HepG2 (cell line): ENCODE measurements around the gene C12orf60. TPM values are rescaled to one million over a fixed set of nuclear protein-coding genes. Genes with fewer than 3 reads are reported as not detected.
A peak's percentile ranks its signal among the peaks of the same experiment; 100 is the strongest.

Experiments
- ATAC-seq: fragments of 200-7000 bp; cut with Tn5 transposase; 3 replicates; pipeline ENCODE4 v1.9.1; 2020; ENCODE audit warnings: mild to moderate bottlenecking, moderate library complexity
- BruUV-seq: library from RNA; stranded (reverse); fragments of 400-500 nt; replicated peaks from 2 replicates; lab custom pipeline; 2021; lab: Mats Ljungman, UMichigan
- CTCF ChIA-PET: fragments of 300-600 bp; formaldehyde crosslinking; extraction: SDS; loops from one replicate; lab custom pipeline; 2021; ENCODE audit warnings: low total read pairs, inconsistent platforms, low intra/inter-chr PET ratio; lab: Yijun Ruan, JAX
- POLR2A ChIA-PET: fragments of 350-600 bp; sonication (Branson Sonifier 250); formaldehyde crosslinking; loops from one replicate; lab custom pipeline; 2020; ENCODE audit warnings: antibody characterized with exemption, inconsistent platforms; lab: Yijun Ruan, JAX
- DNase-seq: peaks from one replicate; pipeline ENCODE4 v3.0.0-alpha.2; 2015; ENCODE audit warnings: low spot score
- FAIRE-seq: peaks from 3 replicates; lab custom pipeline; 2011; peaks lifted over from hg19 to GRCh38; lab: Jason Lieb, UNC
- H2AFZ ChIP-seq: one replicate; pipeline ENCODE4 v1.6.1; 2011; ENCODE audit warnings: low read length, inconsistent platforms
- H3K27ac ChIP-seq: fragments of 300-600 bp; 3 replicates; pipeline ENCODE4 v1.8.0; 2011; ENCODE audit warnings: mixed run types, mild to moderate bottlenecking, mixed read lengths, low read length, inconsistent platforms; ENCODE audit not compliant: insufficient read depth; ENCODE audit errors: extremely low read length
- H3K27me3 ChIP-seq, 2 experiments: fragments of 200-600 bp in 1 of 2; 2 replicates in 1 of 2; 3 replicates in 1 of 2; pipeline versions ENCODE4 v1.6.0 to v1.8.0; 2011; ENCODE audit warnings: low read length in 2 of 2, mild to moderate bottlenecking in 2 of 2, moderate library complexity in 2 of 2, inconsistent platforms in 1 of 2; ENCODE audit not compliant: insufficient read depth in 2 of 2, control insufficient read depth in 1 of 2
- H3K36me3 ChIP-seq, 2 experiments: fragments of 200-600 bp in 1 of 2; replicated peaks in 1 of 2; 2 replicates in 1 of 2; 3 replicates in 1 of 2; pipeline versions ENCODE4 v1.5.1 to v1.8.0; 2011; ENCODE audit warnings: low read length in 2 of 2, inconsistent platforms in 1 of 2; ENCODE audit not compliant: insufficient read depth in 2 of 2, control insufficient read depth in 1 of 2
- H3K4me1 ChIP-seq: 2 replicates; pipeline ENCODE4 v1.5.1; 2012; ENCODE audit warnings: low read length, inconsistent platforms; ENCODE audit not compliant: insufficient read depth
- H3K4me2 ChIP-seq: 2 replicates; pipeline ENCODE4 v1.6.0; 2011; ENCODE audit warnings: low read depth, low read length, inconsistent platforms
- H3K4me3 ChIP-seq, 3 experiments: fragments of 200-600 bp in 1 of 3; sonication (generic), shearing (Covaris generic) in 1 of 3; replicated peaks in 1 of 3; 2 replicates each; pipeline ENCODE4 v1.5.1; 2011 to 2016; ENCODE audit warnings: low read length in 3 of 3, inconsistent platforms in 2 of 3, low read depth in 2 of 3, mild to moderate bottlenecking in 2 of 3, control low read depth in 1 of 3, mixed read lengths in 1 of 3; ENCODE audit not compliant: insufficient read depth in 1 of 3
- H3K79me2 ChIP-seq: one replicate; pipeline ENCODE4 v1.6.1; 2011; ENCODE audit warnings: low read length, inconsistent platforms; ENCODE audit not compliant: insufficient read depth
- H3K9ac ChIP-seq: 2 replicates; pipeline ENCODE4 v1.6.0; 2011; ENCODE audit warnings: mild to moderate bottlenecking, low read depth, low read length, inconsistent platforms; ENCODE audit not compliant: insufficient read depth
- H3K9me3 ChIP-seq: 2 replicates; pipeline ENCODE4 v1.5.1; 2012; ENCODE audit warnings: mild to moderate bottlenecking, low read length
- H4K20me1 ChIP-seq: 2 replicates; pipeline ENCODE4 v1.6.0; 2011; ENCODE audit warnings: inconsistent platforms, mild to moderate bottlenecking, low read length, moderate library complexity; ENCODE audit not compliant: insufficient read depth
- ATF7 ChIP-seq, 2 experiments: fragments of 450-650 bp in 1 of 2; sonication (generic) in 1 of 2; formaldehyde crosslinking in 1 of 2; IDR thresholded peaks; 2 replicates each; pipeline versions ENCODE4 v1.4.0 to v1.6.1; 2016 to 2020; ENCODE audit warnings: antibody characterized with exemption in 1 of 2, mild to moderate bottlenecking in 1 of 2, missing genetic modification reagents in 1 of 2
- ZFP82 ChIP-seq: sonication (generic); formaldehyde crosslinking; IDR thresholded peaks from 2 replicates; pipeline ENCODE4 v1.5.1; 2020; ENCODE audit warnings: mild to moderate bottlenecking, missing genetic modification reagents, borderline replicate concordance
- ZSCAN29 ChIP-seq: sonication (generic); formaldehyde crosslinking; conservative IDR thresholded peaks from 2 replicates; pipeline ENCODE4 v1.4.0; 2020; ENCODE audit warnings: mild to moderate bottlenecking, missing genetic modification reagents
- WGBS: methylation state at CpG from one replicate; pipeline ENCODE4 v1.1.6; 2017; ENCODE audit warnings: low lambda C conversion rate; 5-methylcytosine and 5-hydroxymethylcytosine counted together
- in situ Hi-C: cut with HindIII; loops from 2 replicates; pipeline ENCODE4 v1.10.0; 2017; ENCODE audit warnings: low pct_unique_long_range_greater_than_20kb; ENCODE audit not compliant: extremely low pct_ligation_motif_present
- intact Hi-C: fragments of 100-400 bp; cut with micrococcal nuclease; formaldehyde crosslinking; loops from one replicate; pipeline ENCODE4 v1.10.0; 2022; ENCODE audit not compliant: unreplicated experiment
- polyA plus RNA-seq, 8 experiments: library from polyadenylated mRNA; depleted of rRNA in 3 of 8; stranded (reverse) in 7 of 8; unstranded in 1 of 8; fragments of >200 nt; fragmentation: Illumina TruSeq in 4 of 8; extraction: Trizol in 4 of 8; gene quantifications; 2 replicates each; pipeline versions ENCODE4 v1.2.1 to v1.2.3, GENCODE V29; 2011 to 2016; ENCODE audit warnings: low read depth in 4 of 8, missing spikeins in 1 of 8, mixed read lengths in 1 of 8; ENCODE audit not compliant: insufficient read depth in 1 of 8
- total RNA-seq, 5 experiments: library from RNA; depleted of rRNA; stranded (reverse); fragments of >200 nt; fragmentation: Illumina TruSeq; extraction: Trizol; gene quantifications; 2 replicates each; pipeline ENCODE4 v1.2.3, GENCODE V29; 2016; ENCODE audit warnings: low read depth in 1 of 5
- TF ChIP-seq, protein P1 (sequence below): IDR thresholded peaks from 2 replicates; pipeline ENCODE4 v1.6.1; 2016; ENCODE audit warnings: low read depth, missing genetic modification reagents, missing compliant biosample characterization

Gene C12orf60
- total and polyA plus RNA-seq, 2 of the 13 experiments (the other 11 are each of a cell fraction or from before 2014, with no cell fraction given): 0.55 to 1.4 TPM

DNA sequence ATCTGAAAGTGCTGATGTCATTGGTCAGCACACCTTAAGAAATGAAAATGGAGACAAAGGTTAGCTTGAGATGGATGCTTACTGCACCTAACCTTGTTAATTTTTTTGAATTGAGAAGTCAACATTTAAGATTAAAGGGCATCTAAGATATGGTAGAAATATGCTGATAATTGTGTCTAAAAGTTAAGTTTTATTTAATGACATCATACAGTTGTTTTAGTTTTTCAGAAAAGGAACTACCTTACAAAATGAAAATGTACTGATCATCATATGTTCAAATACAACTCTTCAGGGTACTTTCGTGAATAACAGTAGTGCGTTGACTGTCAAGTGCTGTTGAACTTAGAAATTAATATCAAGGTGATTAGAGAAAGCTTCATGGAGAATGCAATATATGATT is 8.0 kb downstream of the C12orf60 start:
- no peak for FAIRE-seq
- no peak overlapping the region for H3K9ac ChIP-seq
- no peak overlapping the region for H3K4me2 ChIP-seq
- no peaks in the 10 kb centered on the region for H4K20me1 ChIP-seq
- no peak overlapping the region for H3K27ac ChIP-seq
- no peak for ATAC-seq
- no peaks in the 10 kb centered on the region for H3K9me3 ChIP-seq
- H3K79me2 ChIP-seq: no peaks in the 10 kb centered on the region
- no peak for DNase-seq
- POLR2A ChIA-PET: no interaction called here
- TF ChIP-seq ZSCAN29 (no peak), ATF7 (IDR thresholded peaks at IDR 0.05) (peak; percentile 65), ATF7 (CRISPR knock-in tag; IDR thresholded peaks at IDR 0.05) (no peak)
- TF ChIP-seq, all 625 proteins: peak for 1
- H3K4me3 ChIP-seq: no peak overlapping the region
- intact Hi-C loops: loop anchor here (1.0 to 5.0 kb wide), 3 partner anchors 34 to 185 kb away; no protein-coding TSS in a partner anchor
- no peaks in the 10 kb centered on the region for H3K36me3 ChIP-seq
- BruUV-seq: no TSS peak
- no peak overlapping the region for H2AFZ ChIP-seq
- H3K4me1 ChIP-seq: peaks cover 10% of the 10 kb centered on the region
- 88% methylated on average over 2 of the region's 2 CpGs for whole genome bisulfite sequencing
- CTCF ChIA-PET: interaction anchor here (1.5 to 2.1 kb wide), 3 partner anchors 33 to 410 kb away, joined by 6 to 23 read pairs (median 7); partner anchors contain the start of gene RERG
- in situ Hi-C loops: loop anchor here (5.0 kb wide), 1 partner anchor 186 kb away; no protein-coding TSS in a partner anchor
- no peaks in the 10 kb centered on the region for H3K27me3 ChIP-seq

GRCh38 chr12:14814014-14814413 is 10.5 kb downstream of the C12orf60 start, which contains the start of gene SMCO3:
Gene SMCO3 (minus strand): TSS chr12:14814182. CDS start chr12:14806680, 7,502 bp downstream.
- in situ Hi-C loops (loop anchor here (5.0 kb wide), 1 partner anchor 183 kb away; no protein-coding TSS in a partner anchor), intact Hi-C loops (loop anchor here (5.0 kb wide), 1 partner anchor 92 kb away; no protein-coding TSS in a partner anchor)
- CTCF ChIA-PET: no interaction called here

More at GRCh38 chr12:14814014-14814413, 10.5 kb downstream of the C12orf60 start, which contains the start of gene SMCO3:
- ATAC-seq (no peak), DNase-seq (no peak), FAIRE-seq (no peak)
- Histone ChIP-seq H2AFZ (no peak within 1 kb of the TSS), H3K9me3 (no peaks in the 10 kb centered on the region), H3K79me2 (no peaks in the 10 kb centered on the region), H4K20me1 (no peaks in the 10 kb centered on the region), H3K27ac (no peak within 1 kb of the TSS), H3K4me2 (no peak within 1 kb of the TSS), H3K4me3 (no peak within 1 kb of the TSS), H3K9ac (no peak within 1 kb of the TSS), H3K4me1 (peaks cover 2% of the 10 kb centered on the region), H3K36me3 (no peaks in the 10 kb centered on the region), H3K27me3 (no peaks in the 10 kb centered on the region)
- no TSS peak for BruUV-seq
- TF ChIP-seq, protein P1, sequence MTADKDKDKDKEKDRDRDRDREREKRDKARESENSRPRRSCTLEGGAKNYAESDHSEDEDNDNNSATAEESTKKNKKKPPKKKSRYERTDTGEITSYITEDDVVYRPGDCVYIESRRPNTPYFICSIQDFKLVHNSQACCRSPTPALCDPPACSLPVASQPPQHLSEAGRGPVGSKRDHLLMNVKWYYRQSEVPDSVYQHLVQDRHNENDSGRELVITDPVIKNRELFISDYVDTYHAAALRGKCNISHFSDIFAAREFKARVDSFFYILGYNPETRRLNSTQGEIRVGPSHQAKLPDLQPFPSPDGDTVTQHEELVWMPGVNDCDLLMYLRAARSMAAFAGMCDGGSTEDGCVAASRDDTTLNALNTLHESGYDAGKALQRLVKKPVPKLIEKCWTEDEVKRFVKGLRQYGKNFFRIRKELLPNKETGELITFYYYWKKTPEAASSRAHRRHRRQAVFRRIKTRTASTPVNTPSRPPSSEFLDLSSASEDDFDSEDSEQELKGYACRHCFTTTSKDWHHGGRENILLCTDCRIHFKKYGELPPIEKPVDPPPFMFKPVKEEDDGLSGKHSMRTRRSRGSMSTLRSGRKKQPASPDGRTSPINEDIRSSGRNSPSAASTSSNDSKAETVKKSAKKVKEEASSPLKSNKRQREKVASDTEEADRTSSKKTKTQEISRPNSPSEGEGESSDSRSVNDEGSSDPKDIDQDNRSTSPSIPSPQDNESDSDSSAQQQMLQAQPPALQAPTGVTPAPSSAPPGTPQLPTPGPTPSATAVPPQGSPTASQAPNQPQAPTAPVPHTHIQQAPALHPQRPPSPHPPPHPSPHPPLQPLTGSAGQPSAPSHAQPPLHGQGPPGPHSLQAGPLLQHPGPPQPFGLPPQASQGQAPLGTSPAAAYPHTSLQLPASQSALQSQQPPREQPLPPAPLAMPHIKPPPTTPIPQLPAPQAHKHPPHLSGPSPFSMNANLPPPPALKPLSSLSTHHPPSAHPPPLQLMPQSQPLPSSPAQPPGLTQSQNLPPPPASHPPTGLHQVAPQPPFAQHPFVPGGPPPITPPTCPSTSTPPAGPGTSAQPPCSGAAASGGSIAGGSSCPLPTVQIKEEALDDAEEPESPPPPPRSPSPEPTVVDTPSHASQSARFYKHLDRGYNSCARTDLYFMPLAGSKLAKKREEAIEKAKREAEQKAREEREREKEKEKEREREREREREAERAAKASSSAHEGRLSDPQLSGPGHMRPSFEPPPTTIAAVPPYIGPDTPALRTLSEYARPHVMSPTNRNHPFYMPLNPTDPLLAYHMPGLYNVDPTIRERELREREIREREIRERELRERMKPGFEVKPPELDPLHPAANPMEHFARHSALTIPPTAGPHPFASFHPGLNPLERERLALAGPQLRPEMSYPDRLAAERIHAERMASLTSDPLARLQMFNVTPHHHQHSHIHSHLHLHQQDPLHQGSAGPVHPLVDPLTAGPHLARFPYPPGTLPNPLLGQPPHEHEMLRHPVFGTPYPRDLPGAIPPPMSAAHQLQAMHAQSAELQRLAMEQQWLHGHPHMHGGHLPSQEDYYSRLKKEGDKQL (CRISPR knock-in tag): no peak
- no peak for TF ChIP-seq ZFP82 (CRISPR knock-in tag)
- POLR2A ChIA-PET: no interaction called here
- WGBS: 90% methylated on average over 3 of the region's 3 CpGs
